Activated naive CD4-positive, alpha-beta T cell treated with anti-CD3 and anti-CD28 coated beads, Interleukin-2, amount 50 U/mL, for 24 hours (primary cell): ENCODE measurements around the gene BRSK1.

Source experiments
- H3K27ac Mint-ChIP-seq: one replicate; pipeline ENCODE4 v1.8.0; 2021; ENCODE audit warnings: mild to moderate bottlenecking, mixed read lengths
- H3K27me3 Mint-ChIP-seq: one replicate; pipeline ENCODE4 v1.8.0; 2021; ENCODE audit warnings: mixed read lengths
- H3K36me3 Mint-ChIP-seq: one replicate; pipeline ENCODE4 v1.8.0; 2021; ENCODE audit warnings: mixed read lengths
- H3K4me1 Mint-ChIP-seq: one replicate; pipeline ENCODE4 v1.8.0; 2021; ENCODE audit warnings: mixed read lengths
- H3K4me3 Mint-ChIP-seq: one replicate; pipeline ENCODE4 v1.8.0; 2021; ENCODE audit warnings: mild to moderate bottlenecking, mixed read lengths
- H3K9me3 Mint-ChIP-seq: one replicate; pipeline ENCODE4 v1.8.0; 2021; ENCODE audit warnings: mixed read lengths

The BRSK1 gene

GRCh38 chr19:55283548-55284377, at the start of gene BRSK1:
Gene BRSK1, plus strand, starts transcription at chr19:55283997. Its CDS starts 446 bp downstream, at chr19:55284443.
- H3K27ac Mint-ChIP-seq, result peak within 1 kb of the TSS; percentile 77
- no peaks in the 10 kb centered on the region for H3K27me3 Mint-ChIP-seq
- H3K4me3 Mint-ChIP-seq, result peak within 1 kb of the TSS; percentile 70
- peaks cover 21% of the 10 kb centered on the region for H3K4me1 Mint-ChIP-seq
- H3K36me3 Mint-ChIP-seq, result peaks cover 3% of the 10 kb centered on the region
- H3K9me3 Mint-ChIP-seq, result no peaks in the 10 kb centered on the region

GRCh38 chr19:55238030-55238429, 45.8 kb upstream of the BRSK1 start:
- Mint-ChIP-seq H3K4me1 (peaks cover 7% of the 10 kb centered on the region), H3K27ac (no peak overlapping the region), H3K9me3 (no peaks in the 10 kb centered on the region), H3K27me3 (no peaks in the 10 kb centered on the region), H3K4me3 (no peak overlapping the region), H3K36me3 (peaks cover 20% of the 10 kb centered on the region)

- Mint-ChIP-seq H3K9me3 (no peaks in the 10 kb centered on the region), H3K27ac (no peak overlapping the region), H3K4me3 (no peak overlapping the region), H3K27me3 (no peaks in the 10 kb centered on the region), H3K36me3 (peaks cover 20% of the 10 kb centered on the region), H3K4me1 (peaks cover 7% of the 10 kb centered on the region)
Measured at GRCh38 chr19:55239004-55239403, 44.8 kb upstream of the BRSK1 start.

GRCh38 chr19:55240713-55241020, 43.1 kb upstream of the BRSK1 start:
- peak overlapping the region; percentile 35 for H3K27ac Mint-ChIP-seq
- no peaks in the 10 kb centered on the region for H3K27me3 Mint-ChIP-seq
- H3K9me3 Mint-ChIP-seq, result no peaks in the 10 kb centered on the region
- no peaks in the 10 kb centered on the region for H3K4me1 Mint-ChIP-seq
- no peak overlapping the region for H3K4me3 Mint-ChIP-seq
- H3K36me3 Mint-ChIP-seq, result peaks cover 13% of the 10 kb centered on the region

GRCh38 chr19:55241143-55241934, 42.5 kb upstream of the BRSK1 start:
- H3K4me1 Mint-ChIP-seq, result no peaks in the 10 kb centered on the region
- H3K27me3 Mint-ChIP-seq, result no peaks in the 10 kb centered on the region
- H3K27ac Mint-ChIP-seq, result peak overlapping the region; percentile 51
- no peaks in the 10 kb centered on the region for H3K9me3 Mint-ChIP-seq
- peaks cover 12% of the 10 kb centered on the region for H3K36me3 Mint-ChIP-seq
- H3K4me3 Mint-ChIP-seq, result no peak overlapping the region

GRCh38 chr19:55241935-55242464, 41.8 kb upstream of the BRSK1 start:
- Mint-ChIP-seq H3K9me3 (no peaks in the 10 kb centered on the region), H3K4me3 (no peak overlapping the region), H3K4me1 (no peaks in the 10 kb centered on the region), H3K36me3 (peaks cover 9% of the 10 kb centered on the region), H3K27ac (no peak overlapping the region), H3K27me3 (no peaks in the 10 kb centered on the region)

GRCh38 chr19:55242517-55242916, 41.3 kb upstream of the BRSK1 start:
- no peak overlapping the region for H3K27ac Mint-ChIP-seq
- H3K9me3 Mint-ChIP-seq, result no peaks in the 10 kb centered on the region
- H3K27me3 Mint-ChIP-seq, result no peaks in the 10 kb centered on the region
- no peaks in the 10 kb centered on the region for H3K4me1 Mint-ChIP-seq
- no peak overlapping the region for H3K4me3 Mint-ChIP-seq
- H3K36me3 Mint-ChIP-seq, result peaks cover 9% of the 10 kb centered on the region

DNA sequence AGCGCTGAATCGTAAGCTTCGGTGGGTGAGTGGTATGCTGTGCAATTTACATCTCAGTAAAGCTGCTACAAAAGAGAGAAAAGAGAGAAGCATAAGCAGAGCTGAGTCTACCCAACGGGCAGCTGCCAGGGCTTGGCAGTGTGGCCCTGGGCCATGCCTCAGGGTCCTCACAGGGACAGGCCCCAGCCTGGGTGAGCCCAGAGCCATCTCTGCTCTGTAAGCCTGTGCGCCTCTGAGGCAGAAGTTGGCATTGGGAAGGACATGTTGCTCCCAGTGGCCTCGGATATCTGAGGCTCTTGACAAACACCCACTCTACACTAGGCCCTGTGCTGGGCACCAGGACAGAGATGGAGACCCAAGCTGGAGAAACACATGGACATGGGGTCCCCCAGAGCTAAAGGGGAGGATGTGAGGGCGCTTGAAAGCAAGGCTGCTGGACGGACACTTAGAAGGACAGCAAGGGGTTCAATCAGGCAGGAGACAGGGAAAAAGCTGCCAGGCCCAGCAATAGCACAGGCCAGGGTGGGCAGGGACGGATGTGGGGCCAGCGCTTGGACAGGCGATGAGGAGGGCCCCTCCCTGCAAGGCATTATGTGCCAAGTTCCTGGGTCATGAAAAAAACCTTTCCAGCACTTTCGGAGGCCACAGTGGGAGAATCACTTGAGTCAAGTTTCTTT, 39.7 kb upstream of the BRSK1 start:
- H3K9me3 Mint-ChIP-seq, result no peaks in the 10 kb centered on the region
- peaks cover 14% of the 10 kb centered on the region for H3K4me1 Mint-ChIP-seq
- no peak overlapping the region for H3K4me3 Mint-ChIP-seq
- no peaks in the 10 kb centered on the region for H3K27me3 Mint-ChIP-seq
- peaks cover 9% of the 10 kb centered on the region for H3K36me3 Mint-ChIP-seq
- H3K27ac Mint-ChIP-seq, result no peak overlapping the region

DNA sequence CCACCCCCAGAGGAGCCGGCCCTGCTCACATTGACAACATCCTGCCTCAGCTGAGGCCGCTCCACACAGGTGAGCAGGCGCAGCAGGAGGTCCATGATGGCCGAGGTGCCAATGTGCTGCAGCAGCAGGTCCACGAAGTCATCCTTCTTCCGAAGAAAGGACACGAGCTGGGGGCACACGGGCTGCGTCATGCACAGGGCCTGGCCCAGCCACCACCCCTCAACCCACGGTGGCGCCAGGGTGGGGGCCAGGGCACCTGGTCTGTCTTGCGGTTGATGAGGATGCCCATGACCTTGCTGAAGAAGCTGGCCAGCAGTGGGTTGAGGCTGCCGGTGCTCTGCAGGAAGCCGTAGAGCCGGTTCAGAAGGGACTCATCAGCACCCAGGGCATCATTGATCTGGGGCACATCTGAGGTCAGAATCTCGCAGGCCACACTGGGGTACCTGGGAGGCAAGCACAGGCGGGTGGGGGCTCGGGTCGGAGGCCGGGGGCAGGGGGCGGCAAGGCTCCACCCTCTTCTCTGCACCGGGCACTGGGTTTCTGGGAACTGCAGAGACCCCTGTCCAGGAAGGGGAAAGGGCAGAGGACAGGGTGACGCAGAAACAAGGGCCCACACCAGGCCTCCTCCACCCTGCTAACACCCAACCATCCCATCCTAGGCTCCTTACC, 38.4 kb upstream of the BRSK1 start:
- no peak overlapping the region for H3K27ac Mint-ChIP-seq
- H3K4me3 Mint-ChIP-seq, result no peak overlapping the region
- H3K36me3 Mint-ChIP-seq, result peaks cover 9% of the 10 kb centered on the region
- no peaks in the 10 kb centered on the region for H3K9me3 Mint-ChIP-seq
- no peaks in the 10 kb centered on the region for H3K27me3 Mint-ChIP-seq
- peaks cover 18% of the 10 kb centered on the region for H3K4me1 Mint-ChIP-seq

GRCh38 chr19:55246462-55247451, 37.0 kb upstream of the BRSK1 start:
- H3K4me1 Mint-ChIP-seq, result peaks cover 31% of the 10 kb centered on the region
- no peak overlapping the region for H3K4me3 Mint-ChIP-seq
- H3K27ac Mint-ChIP-seq, result no peak overlapping the region
- no peaks in the 10 kb centered on the region for H3K27me3 Mint-ChIP-seq
- peaks cover 11% of the 10 kb centered on the region for H3K36me3 Mint-ChIP-seq
- no peaks in the 10 kb centered on the region for H3K9me3 Mint-ChIP-seq

DNA sequence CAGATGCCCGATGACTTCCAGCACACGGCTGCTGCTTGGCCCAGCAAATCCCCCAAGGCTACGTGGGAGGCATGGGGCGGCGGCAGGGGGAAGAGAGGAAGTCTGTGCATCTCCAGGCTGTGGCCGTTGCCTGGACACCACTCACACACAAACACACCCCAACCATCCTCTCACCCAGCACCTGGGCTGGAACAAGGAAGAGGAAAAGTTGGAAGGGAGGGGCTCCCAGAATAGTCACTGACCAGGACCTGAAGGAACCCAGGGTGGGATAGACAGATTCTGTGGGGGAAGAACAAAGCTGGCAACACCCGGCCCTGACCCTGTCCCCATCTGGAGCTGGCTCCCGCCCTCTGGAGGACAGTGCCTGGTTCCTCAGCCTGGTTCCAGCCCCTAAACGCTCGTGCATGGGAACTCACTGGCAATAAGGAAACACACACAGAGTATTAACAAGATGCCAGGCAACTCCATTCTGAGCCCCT, 36.1 kb upstream of the BRSK1 start:
- Mint-ChIP-seq H3K4me3 (no peak overlapping the region), H3K27ac (no peak overlapping the region), H3K36me3 (peaks cover 10% of the 10 kb centered on the region), H3K4me1 (peaks cover 38% of the 10 kb centered on the region), H3K9me3 (no peaks in the 10 kb centered on the region), H3K27me3 (no peaks in the 10 kb centered on the region)

- peaks cover 39% of the 10 kb centered on the region for H3K4me1 Mint-ChIP-seq
- peaks cover 9% of the 10 kb centered on the region for H3K36me3 Mint-ChIP-seq
- H3K27me3 Mint-ChIP-seq, result no peaks in the 10 kb centered on the region
- no peak overlapping the region for H3K4me3 Mint-ChIP-seq
- no peaks in the 10 kb centered on the region for H3K9me3 Mint-ChIP-seq
- no peak overlapping the region for H3K27ac Mint-ChIP-seq
Measured at GRCh38 chr19:55248166-55248675, 35.6 kb upstream of the BRSK1 start.

DNA sequence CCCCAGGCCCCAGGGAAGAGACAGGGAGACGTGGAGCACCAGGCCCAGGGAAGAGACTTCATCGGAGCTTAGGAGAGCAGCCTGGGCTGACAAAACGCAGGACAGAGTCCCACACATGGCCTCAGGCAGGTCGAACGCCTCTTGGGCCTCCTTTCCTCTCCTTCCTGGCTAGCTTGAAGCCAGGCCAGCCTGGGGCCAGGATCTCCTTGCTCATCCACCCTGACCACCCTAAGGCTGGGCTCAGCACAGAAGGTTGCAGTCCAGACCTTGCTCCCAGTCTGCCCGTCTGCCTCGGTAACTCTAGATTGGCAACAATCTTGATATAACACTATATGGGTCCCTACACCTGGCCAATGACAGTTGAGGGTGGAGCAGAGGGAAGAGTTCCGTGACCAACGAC, 35.1 kb upstream of the BRSK1 start:
- peaks cover 9% of the 10 kb centered on the region for H3K36me3 Mint-ChIP-seq
- H3K9me3 Mint-ChIP-seq, result no peaks in the 10 kb centered on the region
- H3K4me3 Mint-ChIP-seq, result no peak overlapping the region
- no peaks in the 10 kb centered on the region for H3K27me3 Mint-ChIP-seq
- no peak overlapping the region for H3K27ac Mint-ChIP-seq
- H3K4me1 Mint-ChIP-seq, result peaks cover 43% of the 10 kb centered on the region

- Mint-ChIP-seq H3K4me3 (no peak overlapping the region), H3K27ac (no peak overlapping the region), H3K9me3 (no peaks in the 10 kb centered on the region), H3K36me3 (peaks cover 11% of the 10 kb centered on the region), H3K4me1 (peaks cover 52% of the 10 kb centered on the region), H3K27me3 (no peaks in the 10 kb centered on the region)
Measured at GRCh38 chr19:55249841-55250240, 34.0 kb upstream of the BRSK1 start.
